Measurements from ENCODE around the gene GC.
"Not testable (repeated sequence)": the region's sequence is repeated elsewhere in the genome, so short reads cannot be mapped to it uniquely, and the experiment has no call there.

Gene GC

GRCh38 chr4:71749008-71749594 is 34.8 kb downstream of the GC start:
- H3K36me3 ChIP-seq (ENCODE audit: control insufficient read depth, insufficient read depth, low read length): no peaks in the 10 kb centered on the region
- no peak overlapping the region for H3K4me3 ChIP-seq (ENCODE audit: low read length)
- no peaks in the 10 kb centered on the region for H3K27me3 ChIP-seq (ENCODE audit: control insufficient read depth, insufficient read depth, low read length)
- no peak overlapping the region for H3K27ac ChIP-seq (ENCODE audit: low read depth, low read length)
- H3K4me1 ChIP-seq (ENCODE audit: control insufficient read depth, insufficient read depth, low read length): no peaks in the 10 kb centered on the region
- H3K9ac ChIP-seq (ENCODE audit: low read length): no peak overlapping the region

DNA sequence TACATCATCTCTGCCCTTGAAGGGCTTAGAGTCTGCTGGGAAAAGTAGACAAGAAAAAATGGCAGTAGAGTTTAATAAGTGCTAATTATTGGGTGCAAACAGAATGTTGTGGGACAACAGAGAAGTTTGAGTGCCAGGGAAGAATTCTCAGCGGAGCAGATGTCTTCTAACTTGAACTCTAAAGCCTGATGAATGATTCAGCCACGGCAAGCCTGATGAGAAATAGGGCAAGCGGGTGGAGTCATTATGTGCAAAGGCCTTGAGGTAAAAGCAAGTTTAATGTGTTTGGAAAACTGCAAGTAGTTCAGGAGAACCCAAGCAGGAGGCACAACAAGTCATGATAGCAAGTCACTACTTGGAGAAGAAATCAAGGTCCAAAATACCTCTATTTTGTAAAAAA is 37.5 kb downstream of the GC start:
- H3K27ac ChIP-seq (ENCODE audit: low read depth, low read length): no peak overlapping the region
- H3K27me3 ChIP-seq (ENCODE audit: control insufficient read depth, insufficient read depth, low read length): no peaks in the 10 kb centered on the region
- H3K4me3 ChIP-seq (ENCODE audit: low read length): no peak overlapping the region
- H3K4me1 ChIP-seq (ENCODE audit: control insufficient read depth, insufficient read depth, low read length): no peaks in the 10 kb centered on the region
- H3K9ac ChIP-seq (ENCODE audit: low read length): no peak overlapping the region
- no peaks in the 10 kb centered on the region for H3K36me3 ChIP-seq (ENCODE audit: control insufficient read depth, insufficient read depth, low read length)

DNA sequence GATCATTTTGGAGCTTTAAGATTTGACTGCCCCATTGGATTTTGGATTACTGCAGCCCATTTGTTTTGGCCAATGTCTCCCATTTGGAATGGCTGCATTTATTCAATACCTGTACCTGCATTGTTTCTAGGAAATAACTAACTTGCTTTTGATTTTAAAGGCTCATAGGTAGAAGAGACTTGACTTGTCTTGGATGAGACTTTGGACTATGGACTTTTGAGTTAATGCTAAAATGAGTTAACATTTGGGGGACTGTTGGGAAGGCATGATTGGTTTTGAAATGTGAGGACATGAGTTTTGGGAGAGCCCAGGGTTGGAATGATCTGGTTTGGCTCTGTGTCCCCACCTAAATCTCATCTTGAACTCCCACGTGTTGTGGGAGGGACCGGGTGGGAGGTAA is 45.1 kb downstream of the GC start:
- H3K36me3 ChIP-seq (ENCODE audit: control insufficient read depth, insufficient read depth, low read length); H3K27ac ChIP-seq (ENCODE audit: low read depth, low read length); H3K4me3 ChIP-seq (ENCODE audit: low read length); H3K27me3 ChIP-seq (ENCODE audit: control insufficient read depth, insufficient read depth, low read length); H3K9ac ChIP-seq (ENCODE audit: low read length); H3K4me1 ChIP-seq (ENCODE audit: control insufficient read depth, insufficient read depth, low read length): not testable (repeated sequence)

GRCh38 chr4:71732706-71733105 is 51.2 kb downstream of the GC start:
- Histone ChIP-seq H3K27ac (ENCODE audit: low read depth, low read length) (no peak overlapping the region), H3K9ac (ENCODE audit: low read length) (no peak overlapping the region), H3K4me1 (ENCODE audit: control insufficient read depth, insufficient read depth, low read length) (no peaks in the 10 kb centered on the region), H3K27me3 (ENCODE audit: control insufficient read depth, insufficient read depth, low read length) (no peaks in the 10 kb centered on the region), H3K4me3 (ENCODE audit: low read length) (no peak overlapping the region), H3K36me3 (ENCODE audit: control insufficient read depth, insufficient read depth, low read length) (no peaks in the 10 kb centered on the region)

GRCh38 chr4:71732066-71732465 is 51.8 kb downstream of the GC start:
- no peak overlapping the region for H3K9ac ChIP-seq (ENCODE audit: low read length)
- H3K36me3 ChIP-seq (ENCODE audit: control insufficient read depth, insufficient read depth, low read length): no peaks in the 10 kb centered on the region
- no peaks in the 10 kb centered on the region for H3K4me1 ChIP-seq (ENCODE audit: control insufficient read depth, insufficient read depth, low read length)
- H3K27ac ChIP-seq (ENCODE audit: low read depth, low read length): no peak overlapping the region
- H3K4me3 ChIP-seq (ENCODE audit: low read length): no peak overlapping the region
- H3K27me3 ChIP-seq (ENCODE audit: control insufficient read depth, insufficient read depth, low read length): no peaks in the 10 kb centered on the region

- Histone ChIP-seq H3K4me3 (ENCODE audit: low read length) (no peak overlapping the region), H3K4me1 (ENCODE audit: control insufficient read depth, insufficient read depth, low read length) (no peaks in the 10 kb centered on the region), H3K9ac (ENCODE audit: low read length) (no peak overlapping the region)
Observed at GRCh38 chr4:71729856-71730255, 54.0 kb downstream of the GC start.

GRCh38 chr4:71713611-71714203 is 70.2 kb downstream of the GC start:
- H3K27ac ChIP-seq (ENCODE audit: low read depth, low read length): no peak overlapping the region
- no peaks in the 10 kb centered on the region for H3K36me3 ChIP-seq (ENCODE audit: control insufficient read depth, insufficient read depth, low read length)
- H3K9ac ChIP-seq (ENCODE audit: low read length): no peak overlapping the region
- H3K4me3 ChIP-seq (ENCODE audit: low read length): no peak overlapping the region
- no peaks in the 10 kb centered on the region for H3K4me1 ChIP-seq (ENCODE audit: control insufficient read depth, insufficient read depth, low read length)
- no peaks in the 10 kb centered on the region for H3K27me3 ChIP-seq (ENCODE audit: control insufficient read depth, insufficient read depth, low read length)

More at GRCh38 chr4:71729856-71730255, 54.0 kb downstream of the GC start:
- H3K27me3 ChIP-seq (ENCODE audit: control insufficient read depth, insufficient read depth, low read length): no peaks in the 10 kb centered on the region
- H3K27ac ChIP-seq (ENCODE audit: low read depth, low read length): no peak overlapping the region
- no peaks in the 10 kb centered on the region for H3K36me3 ChIP-seq (ENCODE audit: control insufficient read depth, insufficient read depth, low read length)

DNA sequence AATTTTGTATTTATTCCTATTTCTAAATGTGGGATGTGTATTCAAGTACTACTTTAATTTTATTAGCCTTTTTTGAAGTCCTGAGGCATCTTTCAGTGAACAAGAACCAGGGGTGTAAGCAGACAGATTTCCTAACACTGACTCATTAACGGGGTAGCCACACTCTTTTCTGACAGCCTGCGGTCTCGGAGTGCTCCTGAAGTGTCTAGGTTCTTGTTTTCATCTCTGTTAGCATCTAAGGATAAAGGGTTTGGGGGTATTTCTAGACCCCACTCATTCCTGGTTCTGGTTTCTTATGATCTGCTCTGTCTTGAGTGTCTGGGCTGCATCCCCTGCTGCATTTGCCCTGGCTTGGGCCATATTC is 71.9 kb downstream of the GC start:
- Histone ChIP-seq H3K27me3 (ENCODE audit: control insufficient read depth, insufficient read depth, low read length) (no peaks in the 10 kb centered on the region), H3K36me3 (ENCODE audit: control insufficient read depth, insufficient read depth, low read length) (no peaks in the 10 kb centered on the region), H3K4me1 (ENCODE audit: control insufficient read depth, insufficient read depth, low read length) (no peaks in the 10 kb centered on the region), H3K27ac (ENCODE audit: low read depth, low read length) (no peak overlapping the region), H3K4me3 (ENCODE audit: low read length) (no peak overlapping the region), H3K9ac (ENCODE audit: low read length) (no peak overlapping the region)

DNA sequence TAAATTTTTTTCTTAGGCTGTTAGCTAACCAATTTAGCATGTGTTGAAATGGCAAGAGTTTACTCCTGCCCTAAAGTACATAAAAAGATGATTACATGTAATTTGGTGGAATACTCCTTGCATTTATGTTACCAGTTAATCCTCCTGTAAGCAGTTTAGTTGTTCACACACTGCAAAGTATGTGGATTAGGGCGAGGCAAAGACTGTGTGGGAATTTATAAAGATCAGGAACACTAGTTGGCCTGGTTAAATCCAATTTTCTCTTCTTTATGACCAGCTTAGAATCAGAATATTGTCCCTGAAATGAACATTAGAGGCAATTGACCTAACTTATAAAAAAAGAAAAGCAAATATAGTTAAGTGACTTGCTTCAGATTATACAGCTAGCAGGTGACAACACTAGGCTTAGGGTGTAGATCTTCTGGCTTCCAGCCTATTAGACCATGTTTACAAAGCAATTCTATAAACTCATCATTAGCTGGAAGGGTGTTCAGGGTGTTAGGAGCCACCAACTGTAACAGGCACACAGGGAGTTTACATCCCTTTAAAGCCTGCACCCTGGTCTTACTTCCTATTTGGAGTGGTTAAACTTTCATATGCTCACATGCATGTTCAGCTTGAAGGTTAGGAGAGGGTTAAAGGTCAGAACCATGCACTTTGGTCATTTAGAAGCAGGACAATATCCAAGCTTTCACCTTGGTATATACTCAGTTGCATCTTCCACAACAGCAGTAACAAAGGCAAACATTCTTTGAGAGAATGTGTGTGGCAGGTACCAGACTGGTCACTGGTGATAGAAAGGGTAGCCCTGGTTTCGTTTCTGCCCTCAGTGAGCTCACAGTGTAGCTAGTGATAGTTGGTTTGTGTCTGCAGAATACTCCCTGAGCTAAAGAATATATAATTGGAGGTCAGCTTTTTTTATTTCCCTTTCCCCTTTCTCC is 72.6 kb downstream of the GC start:
- Histone ChIP-seq H3K9ac (ENCODE audit: low read length) (no peak overlapping the region), H3K27ac (ENCODE audit: low read depth, low read length) (no peak overlapping the region), H3K4me3 (ENCODE audit: low read length) (no peak overlapping the region), H3K4me1 (ENCODE audit: control insufficient read depth, insufficient read depth, low read length) (no peaks in the 10 kb centered on the region), H3K27me3 (ENCODE audit: control insufficient read depth, insufficient read depth, low read length) (no peaks in the 10 kb centered on the region), H3K36me3 (ENCODE audit: control insufficient read depth, insufficient read depth, low read length) (no peaks in the 10 kb centered on the region)

- no peaks in the 10 kb centered on the region for H3K4me1 ChIP-seq (ENCODE audit: control insufficient read depth, insufficient read depth, low read length)
- H3K27me3 ChIP-seq (ENCODE audit: control insufficient read depth, insufficient read depth, low read length): no peaks in the 10 kb centered on the region
- H3K27ac ChIP-seq (ENCODE audit: low read depth, low read length): no peak overlapping the region
- no peak overlapping the region for H3K9ac ChIP-seq (ENCODE audit: low read length)
- no peak overlapping the region for H3K4me3 ChIP-seq (ENCODE audit: low read length)
- H3K36me3 ChIP-seq (ENCODE audit: control insufficient read depth, insufficient read depth, low read length): no peaks in the 10 kb centered on the region
Observed at GRCh38 chr4:71709961-71710360, 73.9 kb downstream of the GC start.

DNA sequence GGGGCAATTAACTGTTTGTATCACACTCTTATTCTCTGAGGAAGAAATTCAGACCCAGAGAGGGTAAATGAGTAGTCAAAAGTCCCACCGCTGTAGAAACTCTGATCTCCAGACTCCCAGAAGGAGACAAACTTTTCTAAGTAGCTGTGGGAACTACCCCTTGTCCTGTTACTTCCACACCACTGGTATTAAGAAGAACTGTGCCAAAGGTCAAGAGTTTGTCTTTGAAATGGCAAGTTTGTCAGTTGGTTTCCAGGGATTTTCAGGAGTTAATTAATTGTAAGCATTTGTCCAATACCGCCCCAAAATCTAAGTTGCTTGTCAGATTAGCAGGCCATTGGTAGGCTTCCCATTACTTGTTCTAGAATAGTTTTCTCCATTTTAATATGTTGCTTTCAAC is 85.7 kb downstream of the GC start:
- Histone ChIP-seq H3K4me3 (ENCODE audit: low read length) (no peak overlapping the region), H3K27ac (ENCODE audit: low read depth, low read length) (no peak overlapping the region), H3K9ac (ENCODE audit: low read length) (no peak overlapping the region), H3K36me3 (ENCODE audit: control insufficient read depth, insufficient read depth, low read length) (no peaks in the 10 kb centered on the region), H3K4me1 (ENCODE audit: control insufficient read depth, insufficient read depth, low read length) (no peaks in the 10 kb centered on the region), H3K27me3 (ENCODE audit: control insufficient read depth, insufficient read depth, low read length) (no peaks in the 10 kb centered on the region)

GRCh38 chr4:71697031-71697430 is 86.8 kb downstream of the GC start:
- H3K4me1 ChIP-seq (ENCODE audit: control insufficient read depth, insufficient read depth, low read length): no peaks in the 10 kb centered on the region
- no peaks in the 10 kb centered on the region for H3K27me3 ChIP-seq (ENCODE audit: control insufficient read depth, insufficient read depth, low read length)
- no peaks in the 10 kb centered on the region for H3K36me3 ChIP-seq (ENCODE audit: control insufficient read depth, insufficient read depth, low read length)
- no peak overlapping the region for H3K4me3 ChIP-seq (ENCODE audit: low read length)
- no peak overlapping the region for H3K9ac ChIP-seq (ENCODE audit: low read length)
- no peak overlapping the region for H3K27ac ChIP-seq (ENCODE audit: low read depth, low read length)
